NCI-H1105 treated with DMSO at 0.1 percent for 48 hours (cell line): ENCODE results near the gene SORCS2.
"Not testable (repeated sequence)": the region's sequence is repeated elsewhere in the genome, so short reads cannot be mapped to it uniquely, and the experiment has no call there.

Experiments
- DNase-seq: peaks from one replicate; lab custom pipeline; 2025; lab: John Stamatoyannopoulos, UW

Gene SORCS2

DNA sequence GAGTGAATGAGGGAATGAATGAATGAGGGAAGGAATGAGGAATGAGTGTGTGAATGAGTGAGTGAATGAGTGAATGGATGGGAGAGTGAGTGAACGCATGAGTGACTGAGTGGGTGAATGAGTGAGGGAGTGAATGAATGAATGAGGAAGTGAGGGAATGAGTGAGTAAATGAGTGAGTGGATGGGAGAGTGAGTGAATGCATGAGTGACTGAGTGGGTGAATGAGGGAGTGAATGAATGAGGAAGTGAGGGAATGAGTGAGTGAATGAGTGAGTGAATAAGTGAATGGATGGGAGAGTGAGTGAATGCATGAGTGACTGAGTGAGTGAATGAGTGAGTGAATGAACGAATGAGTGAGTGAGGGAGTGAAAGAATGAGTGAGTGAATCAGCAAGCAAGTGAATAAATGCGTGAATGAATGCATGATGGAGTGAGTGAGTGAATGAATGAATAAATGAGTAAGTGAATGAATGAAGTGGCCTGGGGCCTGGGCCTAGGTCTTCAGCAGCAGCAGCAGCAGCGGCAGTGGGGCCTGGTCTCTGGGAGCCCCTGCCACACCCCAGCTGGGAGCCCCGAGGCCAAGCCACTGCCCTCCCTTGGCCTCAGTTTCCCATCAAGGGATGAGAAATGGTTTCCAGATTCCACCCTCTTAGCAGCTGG is 258.6 kb downstream of the SORCS2 start:
- DNase-seq, result no peak

DNA sequence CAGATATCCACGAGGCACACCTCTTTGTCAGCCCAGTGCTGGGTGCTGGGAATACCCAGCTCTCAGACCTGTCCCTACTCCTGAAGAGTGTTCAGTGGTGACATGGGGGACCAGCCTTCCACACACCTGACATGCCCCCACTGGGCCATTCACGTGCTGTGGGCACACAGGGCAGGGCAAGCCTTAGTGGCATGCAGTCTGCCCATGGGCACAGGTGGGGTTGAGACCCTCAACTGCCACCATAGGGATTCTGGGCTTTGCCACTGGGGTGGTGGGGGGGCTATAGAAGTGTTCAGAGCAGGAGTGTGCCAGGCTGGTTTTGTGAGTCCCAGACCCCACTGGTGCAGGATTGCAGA is 259.1 kb downstream of the SORCS2 start:
- DNase-seq, result no peak

DNA sequence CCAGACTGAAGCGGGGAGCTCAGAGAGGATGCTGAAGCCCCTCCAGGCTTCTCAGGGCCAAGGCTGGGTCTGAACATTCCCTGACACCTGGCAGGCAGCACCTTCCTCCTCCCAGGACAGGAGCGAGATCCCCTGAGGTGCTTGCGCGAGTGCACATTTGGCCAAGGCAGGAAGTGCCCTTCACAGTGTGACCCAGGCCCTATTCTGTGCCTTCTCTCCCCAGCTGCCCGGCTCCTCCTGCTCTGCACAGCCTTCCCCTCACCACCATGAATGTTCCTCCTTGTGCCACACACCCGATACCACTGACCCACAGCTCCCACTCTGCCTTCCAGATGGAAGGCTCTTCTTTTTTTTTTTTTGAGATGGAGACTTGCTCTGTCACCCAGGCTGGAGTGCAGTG is 259.5 kb downstream of the SORCS2 start:
- DNase-seq, result no peak

DNA sequence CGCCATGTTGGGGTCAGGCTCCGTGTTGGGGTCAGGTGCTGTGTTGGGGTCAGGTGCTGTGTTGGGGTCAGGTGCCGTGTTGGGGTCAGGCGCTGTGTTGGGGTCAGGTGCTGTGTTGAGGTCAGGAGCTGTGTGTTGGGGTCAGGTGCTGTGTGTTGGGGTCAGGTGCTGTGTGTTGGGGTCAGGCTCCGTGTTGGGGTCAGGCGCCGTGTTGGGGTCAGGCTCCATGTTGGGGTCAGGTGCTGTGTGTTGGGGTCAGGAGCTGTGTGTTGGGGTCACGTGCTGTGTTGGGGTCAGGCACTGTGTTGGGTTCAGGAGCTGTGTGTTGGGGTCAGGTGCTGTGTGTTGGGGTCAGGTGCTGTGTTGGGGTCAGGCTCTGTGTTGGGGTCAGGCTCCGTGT is 260.5 kb downstream of the SORCS2 start:
- DNase-seq, result not testable (repeated sequence)

DNA sequence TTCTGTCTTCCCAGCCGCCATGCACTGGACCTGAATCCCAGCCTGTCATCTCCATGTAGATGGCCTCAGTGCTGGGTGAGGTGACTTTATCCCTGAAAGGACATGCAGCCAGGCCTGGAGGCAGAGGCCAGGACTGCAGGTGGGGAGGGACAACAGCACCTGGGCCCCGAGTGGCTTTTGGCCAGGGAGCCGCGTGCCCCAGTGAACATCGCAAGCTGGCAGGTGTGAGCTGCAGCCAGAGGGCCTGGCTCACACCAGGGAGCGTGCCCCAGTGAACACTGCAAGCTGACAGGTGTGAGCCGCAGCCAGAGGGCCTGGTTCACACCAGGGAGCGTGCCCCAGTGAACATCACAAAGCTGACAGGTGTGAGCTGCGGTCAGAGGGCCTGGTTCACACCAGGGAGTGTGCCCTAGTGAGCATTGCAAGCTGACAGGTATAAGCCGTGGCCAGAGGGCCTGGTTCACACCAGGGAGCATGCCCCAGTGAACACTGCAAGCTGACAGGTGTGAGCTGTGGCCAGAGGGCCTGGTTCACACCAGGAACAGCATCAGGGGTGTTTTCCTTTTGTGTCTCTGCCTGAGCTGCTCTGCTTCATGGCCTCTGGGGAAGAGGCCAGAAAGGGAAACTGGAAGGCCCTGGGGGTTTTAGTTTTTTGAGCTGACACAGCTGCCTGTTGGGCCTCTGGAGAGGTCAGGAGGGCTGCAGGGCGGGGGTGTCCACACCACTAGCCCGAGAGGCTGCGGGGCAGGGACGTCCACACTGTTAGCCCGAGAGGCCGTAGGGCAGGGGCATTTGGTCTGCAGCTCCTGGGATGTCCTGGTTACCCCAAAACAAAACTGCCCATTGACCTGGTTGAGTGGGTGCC is 265.1 kb downstream of the SORCS2 start:
- DNase-seq, result no peak

DNA sequence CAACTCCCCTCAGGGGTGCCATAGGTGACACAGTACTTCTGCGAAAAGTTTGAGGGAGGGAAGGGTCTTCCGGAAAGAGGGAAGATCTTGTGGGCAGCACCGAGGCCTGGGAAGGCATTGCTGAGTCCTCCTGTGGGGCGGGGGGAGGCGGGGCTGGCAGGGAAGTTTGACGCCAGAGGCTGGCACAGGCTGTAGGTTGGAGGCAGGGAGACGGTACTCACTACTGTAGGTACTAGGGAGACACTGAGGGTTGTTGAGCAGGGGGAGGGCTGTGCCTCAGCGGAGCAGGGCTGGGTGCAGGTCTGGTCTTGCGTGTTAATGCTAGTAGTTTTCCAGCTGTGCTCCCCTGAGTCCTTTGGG is 265.7 kb downstream of the SORCS2 start:
- DNase-seq, result no peak

DNA sequence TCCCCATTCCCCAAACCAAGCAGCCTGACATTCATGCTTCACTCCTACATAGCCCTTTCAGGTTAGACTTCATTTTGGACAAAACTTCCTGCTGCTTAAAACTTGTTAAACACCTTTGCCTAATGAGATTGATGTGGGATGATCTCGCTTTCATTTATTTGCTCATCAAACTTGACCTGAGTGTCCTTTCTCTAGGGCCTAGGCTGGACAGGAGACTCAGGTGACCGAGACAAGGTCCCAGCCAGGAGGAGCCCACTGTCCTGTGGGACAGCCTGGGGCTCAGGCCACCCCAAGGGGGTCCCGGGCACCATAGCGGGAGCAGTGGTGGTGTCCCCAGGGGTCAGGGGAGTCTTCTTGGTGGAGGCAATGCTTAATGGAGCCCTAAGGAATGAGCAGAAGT is 266.1 kb downstream of the SORCS2 start:
- no peak for DNase-seq

DNA sequence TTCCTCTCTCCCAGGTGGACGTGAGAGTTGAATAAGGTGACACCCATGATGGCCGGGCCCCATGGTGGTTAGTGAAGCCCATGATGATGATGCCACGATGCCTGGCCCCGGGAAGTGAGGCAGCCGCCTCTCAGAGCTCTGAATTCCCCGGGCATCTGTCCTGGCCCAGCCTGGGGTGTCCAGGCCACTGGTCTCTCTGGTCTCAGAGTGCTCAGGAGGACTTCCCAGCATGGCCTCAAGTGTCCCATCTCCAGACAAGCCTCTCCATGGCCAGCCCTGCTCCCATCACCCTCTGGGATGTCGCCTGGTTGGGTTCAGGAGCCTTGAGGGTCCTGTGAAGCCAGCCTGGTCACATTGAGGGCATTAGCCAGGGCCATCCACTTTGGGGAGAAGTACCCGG is 267.1 kb downstream of the SORCS2 start:
- DNase-seq, result no peak

DNA sequence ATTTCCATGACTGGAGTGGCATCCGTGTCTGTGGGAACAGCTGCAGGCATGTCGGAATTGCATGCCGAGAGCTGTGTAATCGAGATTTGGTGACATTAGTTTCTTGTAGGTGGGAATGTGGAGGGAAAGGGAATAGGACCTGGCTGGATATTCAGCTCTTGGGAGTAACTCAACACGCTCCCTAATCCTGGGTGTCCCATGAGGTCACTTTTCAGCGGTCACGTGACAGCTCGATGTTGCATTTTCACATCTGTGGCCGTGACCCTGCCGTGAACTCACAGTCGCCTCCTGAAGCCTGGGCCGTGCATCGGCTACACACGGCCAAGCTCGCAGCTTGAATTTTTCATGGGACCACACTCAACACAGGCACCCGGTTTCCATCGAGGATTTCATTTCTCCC is 268.2 kb downstream of the SORCS2 start:
- no peak for DNase-seq

DNA sequence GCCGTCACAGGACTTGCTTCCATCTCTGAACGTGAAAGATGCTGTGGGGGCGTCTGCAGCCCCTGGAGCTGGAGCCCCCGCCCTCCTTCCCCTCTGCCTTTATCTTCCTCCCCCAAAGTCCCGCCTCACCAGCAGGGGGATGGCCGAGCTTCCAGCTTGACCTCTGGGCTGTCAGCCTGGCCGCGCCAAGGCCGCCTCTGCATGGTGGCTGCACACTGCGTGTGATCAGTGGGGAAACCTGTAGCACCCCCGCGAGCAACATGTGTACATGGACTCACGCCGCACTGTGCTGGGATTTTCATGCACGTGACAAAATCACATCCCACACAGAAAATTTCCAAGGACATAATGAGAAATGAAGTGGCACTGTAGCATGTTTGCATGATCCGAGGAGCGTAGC is 268.9 kb downstream of the SORCS2 start:
- no peak for DNase-seq

DNA sequence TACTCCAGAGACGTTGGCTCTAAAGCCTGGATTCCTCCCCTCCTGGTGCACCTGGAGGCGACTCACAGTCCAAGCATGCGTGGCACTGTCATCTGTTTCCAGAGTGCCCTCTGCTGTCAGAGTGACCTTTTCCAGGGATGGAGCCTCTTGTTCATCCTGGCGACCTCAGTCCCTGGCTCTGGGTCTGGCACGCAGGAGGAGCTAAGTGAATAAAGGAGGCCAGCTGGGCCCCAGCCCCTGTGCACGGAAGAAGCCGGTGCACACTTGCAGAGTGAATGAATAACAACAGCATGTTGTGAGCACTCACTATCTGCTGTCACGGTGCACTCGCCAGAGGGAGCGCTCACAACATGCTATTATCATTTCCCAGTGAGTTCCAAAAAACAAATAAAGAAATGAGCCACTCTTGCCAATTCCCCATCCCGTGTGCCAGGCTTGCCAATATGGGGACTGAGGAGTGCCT is 270.2 kb downstream of the SORCS2 start:
- DNase-seq, result peak; percentile 61

DNA sequence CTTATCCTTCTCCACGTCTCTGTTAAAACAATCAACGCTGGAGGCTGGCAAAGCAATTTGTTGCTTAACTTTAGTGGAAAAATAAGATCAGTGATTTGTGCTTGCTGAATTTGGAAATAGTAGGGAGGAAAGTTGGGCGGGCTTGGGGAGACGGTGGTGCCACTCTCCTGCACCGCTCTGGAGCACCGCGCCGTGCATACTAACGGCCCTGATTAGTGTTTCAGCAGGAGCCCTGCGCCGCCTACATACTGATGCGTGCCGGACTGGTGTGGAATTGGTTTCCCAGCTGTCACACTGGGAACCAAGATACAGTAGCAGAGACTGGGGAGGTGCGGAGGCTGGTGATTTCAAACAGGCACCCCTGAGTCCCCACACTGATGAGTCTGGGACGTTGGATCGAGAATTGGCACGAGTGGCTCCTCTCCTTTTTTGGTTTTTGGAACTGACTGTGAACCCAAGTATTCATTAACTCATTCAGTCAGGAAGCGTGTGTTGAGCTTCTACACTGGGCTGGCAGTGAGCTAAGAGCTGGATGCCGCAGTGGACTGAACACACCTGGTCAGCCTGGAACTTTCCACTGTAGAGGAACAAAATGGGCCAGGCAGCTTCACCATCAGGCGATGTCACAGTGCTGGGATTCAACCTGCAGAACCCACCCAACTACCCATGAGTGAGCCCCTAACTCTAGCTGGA is 271.4 kb downstream of the SORCS2 start:
- no peak for DNase-seq

DNA sequence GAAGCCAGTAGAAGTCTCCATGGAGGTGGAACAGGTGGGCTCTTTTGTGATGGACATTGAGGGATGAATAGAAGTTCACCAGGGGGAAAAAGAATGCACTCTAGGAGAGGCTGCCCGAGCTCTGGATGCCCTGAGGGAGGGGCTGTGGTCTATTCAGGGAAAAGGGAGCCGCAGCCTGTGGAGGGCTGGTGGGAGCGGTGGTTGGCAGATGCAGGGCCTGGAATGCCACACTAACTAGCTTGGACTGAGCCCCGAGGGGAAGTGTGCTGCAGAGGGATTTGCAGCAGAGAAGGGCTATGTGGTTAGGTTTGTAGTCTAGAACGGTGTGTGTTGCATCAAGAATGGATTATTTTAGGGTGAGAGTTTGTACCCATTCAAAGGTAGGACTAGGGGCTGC is 271.9 kb downstream of the SORCS2 start:
- no peak for DNase-seq

DNA sequence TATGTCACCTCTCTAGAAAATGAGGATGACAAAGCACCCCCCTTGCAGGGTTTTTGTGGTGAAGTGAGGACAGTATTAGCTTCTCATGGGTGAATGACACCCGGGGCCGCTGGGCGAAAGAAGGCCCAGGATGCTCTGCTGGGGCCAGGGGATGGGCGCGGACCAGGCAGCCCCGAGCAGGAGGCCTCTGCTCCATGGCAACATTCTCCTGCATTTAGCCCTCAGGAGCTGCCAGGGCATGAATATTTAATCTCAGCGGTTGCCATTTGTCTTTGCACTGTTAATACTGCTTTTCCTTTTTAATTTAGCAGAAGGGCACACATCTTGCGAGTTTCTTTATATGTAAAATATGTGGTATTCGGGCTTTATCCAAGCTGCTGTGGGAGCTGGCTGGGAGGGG is 272.7 kb downstream of the SORCS2 start:
- no peak for DNase-seq

DNA sequence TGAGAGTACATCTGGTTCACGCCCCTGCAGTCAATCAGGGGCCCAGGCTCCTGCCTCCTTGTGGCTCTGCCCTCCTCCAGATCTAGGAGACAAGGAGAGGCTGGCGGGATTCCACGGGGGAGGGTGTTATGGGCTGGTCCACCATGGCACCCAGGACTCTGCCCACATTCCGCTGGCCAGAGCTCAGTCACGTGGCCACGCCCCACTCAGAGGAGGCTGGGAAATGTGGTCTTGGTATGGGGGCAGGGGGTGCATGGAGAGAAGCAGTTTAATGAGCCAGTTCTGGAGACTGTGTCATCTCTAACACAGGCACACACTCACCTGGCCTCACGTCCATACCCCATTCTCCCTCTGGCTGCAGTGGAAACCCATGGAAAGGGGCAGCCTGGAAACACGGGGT is 273.9 kb downstream of the SORCS2 start:
- no peak for DNase-seq

DNA sequence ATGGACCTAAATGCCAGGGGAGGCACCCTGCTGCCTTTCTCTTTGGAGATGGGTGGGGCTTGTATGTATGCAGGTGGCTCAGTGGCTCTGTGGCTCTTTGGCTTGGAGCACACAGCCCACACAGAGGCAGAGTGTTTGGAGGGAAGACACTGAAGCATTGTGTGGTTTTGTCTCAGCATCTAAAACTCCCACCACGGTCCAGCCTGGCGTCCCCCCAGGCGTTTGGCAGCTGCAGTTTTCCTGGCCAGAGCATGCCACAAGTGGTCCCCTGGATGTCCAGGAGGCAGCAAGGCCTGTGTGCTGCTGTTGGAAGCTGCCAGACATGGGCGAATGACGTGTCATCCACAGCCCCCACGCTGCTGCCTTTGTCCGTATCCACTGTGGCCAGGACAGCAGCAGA is 274.6 kb downstream of the SORCS2 start:
- no peak for DNase-seq

DNA sequence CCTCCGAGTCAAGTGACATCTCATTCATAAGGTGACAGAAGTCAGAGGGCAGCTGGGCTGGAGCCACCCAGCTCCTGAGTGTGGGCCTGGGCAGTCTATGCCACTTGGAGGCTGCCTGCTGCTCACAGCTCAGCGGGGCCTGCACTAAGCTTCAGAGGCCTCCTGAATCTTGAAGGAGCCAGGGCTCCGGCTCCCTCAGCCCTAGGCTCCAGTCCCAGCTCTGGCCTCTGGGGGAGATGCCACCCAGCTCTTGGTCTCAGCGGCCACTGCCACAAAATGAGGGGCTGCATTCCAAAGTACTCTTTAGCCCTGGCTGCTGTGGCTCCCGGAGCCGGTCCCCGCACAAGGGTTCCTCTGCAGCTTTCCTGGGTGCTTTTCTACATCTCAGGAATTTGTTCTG is 275.1 kb downstream of the SORCS2 start:
- no peak for DNase-seq

DNA sequence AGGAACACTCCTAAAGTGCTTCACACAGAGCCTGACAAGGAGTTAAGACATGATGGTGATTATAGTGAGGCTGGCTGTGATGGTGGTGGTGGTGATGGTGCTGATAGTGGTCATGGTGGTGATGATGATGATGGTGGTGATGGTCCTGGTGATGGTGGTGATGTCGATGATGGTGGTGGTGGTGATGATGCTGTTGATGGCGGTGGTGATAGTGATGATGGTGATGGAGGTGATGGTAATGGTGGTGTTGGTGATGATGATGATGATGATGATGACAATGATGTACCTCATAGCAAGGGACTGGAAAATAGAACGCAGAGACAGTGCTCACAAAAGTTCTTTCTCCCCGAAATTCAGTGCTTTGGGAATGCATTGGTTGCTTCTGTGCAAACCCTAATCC is 276.7 kb downstream of the SORCS2 start:
- no peak for DNase-seq

DNA sequence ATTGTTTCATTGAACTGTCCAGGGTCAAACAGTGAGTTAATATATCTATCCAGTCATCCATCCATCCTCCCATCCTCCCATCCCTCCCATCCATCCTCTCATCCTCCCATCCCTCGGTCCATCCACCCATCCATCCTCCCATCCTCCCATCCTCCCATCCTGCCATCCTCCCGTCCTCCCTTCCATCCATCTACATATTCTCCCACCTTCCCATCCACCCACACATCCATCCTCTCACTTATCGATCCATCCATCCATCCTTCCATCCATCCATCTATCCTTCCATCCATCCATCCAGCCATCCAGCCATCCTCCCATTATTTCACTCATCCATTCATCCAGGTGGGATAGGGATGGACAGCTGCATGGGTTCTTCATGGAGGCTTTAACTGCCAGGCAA is 277.8 kb downstream of the SORCS2 start:
- no peak for DNase-seq

DNA sequence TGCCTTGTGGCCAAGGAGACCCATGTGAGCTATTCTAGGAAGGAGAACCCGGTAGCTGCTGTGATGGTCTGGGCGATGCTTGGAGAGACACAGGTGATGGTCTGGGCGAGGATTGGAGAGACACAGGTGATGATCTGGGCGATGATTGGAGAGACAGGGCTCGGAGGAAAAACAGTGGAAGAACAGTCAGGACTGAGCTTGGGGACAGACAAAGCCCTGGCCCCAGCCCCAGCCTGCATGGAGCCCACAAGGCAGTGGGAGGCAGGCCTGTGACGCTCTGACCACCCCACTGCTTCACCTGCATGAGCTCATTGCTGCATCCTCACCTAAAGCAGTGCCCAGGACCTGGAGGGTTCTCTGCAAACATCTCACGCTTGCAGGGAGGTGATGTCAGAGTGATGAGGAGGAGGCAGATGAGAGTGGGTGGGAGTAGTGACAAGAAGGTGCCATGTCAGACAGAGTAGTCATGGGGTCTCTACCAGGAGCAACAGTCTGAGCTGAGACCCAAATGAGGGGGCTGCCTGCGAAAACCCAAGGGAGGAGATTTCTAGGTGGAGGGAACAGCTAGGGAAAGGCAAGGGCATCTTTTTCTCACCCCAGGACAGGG is 278.3 kb downstream of the SORCS2 start:
- no peak for DNase-seq

DNA sequence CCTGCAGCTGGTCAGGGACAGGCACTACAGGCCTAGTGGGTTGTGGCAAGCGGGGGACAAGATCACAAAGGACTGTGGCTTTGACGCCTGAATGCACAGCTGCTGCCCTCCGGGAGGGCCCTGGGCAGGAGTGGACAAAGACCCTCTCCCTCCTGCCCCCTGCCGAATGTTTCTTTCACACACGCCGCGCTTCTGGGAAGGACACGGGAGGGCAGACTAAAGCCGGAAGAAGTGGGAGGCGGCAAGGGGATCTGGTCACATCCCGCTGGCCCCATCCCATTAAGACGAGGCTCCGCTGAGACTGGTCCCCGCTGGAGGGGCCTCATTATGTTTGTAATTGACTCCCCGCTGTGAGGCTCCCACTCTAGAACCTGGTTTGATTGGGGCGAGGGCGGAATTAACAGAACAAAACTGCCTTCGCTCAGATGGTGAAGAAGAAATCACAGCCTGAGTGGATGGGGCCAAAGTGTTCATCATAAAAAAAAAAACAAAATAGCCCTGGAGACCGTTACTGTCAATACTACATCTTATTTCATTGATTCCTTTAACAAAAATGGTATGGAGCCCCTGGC is 280.2 kb downstream of the SORCS2 start:
- no peak for DNase-seq

DNA sequence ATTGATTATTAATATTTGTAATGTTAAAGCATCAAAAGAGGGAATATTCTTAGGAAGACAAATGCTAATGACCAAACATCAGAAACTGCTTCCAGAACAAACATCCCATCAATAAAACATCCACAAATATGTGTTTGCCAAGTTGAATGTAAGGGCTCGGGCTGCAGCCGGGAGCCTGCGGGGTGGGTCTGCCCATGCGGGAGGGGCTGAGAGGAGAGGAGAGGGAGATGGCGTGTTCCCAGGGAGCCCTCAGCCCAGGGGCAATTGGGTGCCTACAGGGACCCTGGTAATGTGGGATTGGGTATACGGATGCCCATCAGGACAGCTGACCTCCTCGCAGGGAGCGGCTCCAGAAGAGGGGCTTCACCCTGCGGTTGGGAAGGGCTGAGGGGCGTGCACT is 280.7 kb downstream of the SORCS2 start:
- DNase-seq, result no peak
